ENCODE measurements around the gene STK24. TPM values are rescaled to one million over a fixed set of nuclear protein-coding genes. Genes with fewer than 3 reads are reported as not detected.

STK24 gene
- total and polyA plus RNA-seq, 10 of the 15 experiments (the other 5 are each of a cell fraction or from before 2014, with no cell fraction given), result 7.5 to 115 (median 52.9) TPM

DNA sequence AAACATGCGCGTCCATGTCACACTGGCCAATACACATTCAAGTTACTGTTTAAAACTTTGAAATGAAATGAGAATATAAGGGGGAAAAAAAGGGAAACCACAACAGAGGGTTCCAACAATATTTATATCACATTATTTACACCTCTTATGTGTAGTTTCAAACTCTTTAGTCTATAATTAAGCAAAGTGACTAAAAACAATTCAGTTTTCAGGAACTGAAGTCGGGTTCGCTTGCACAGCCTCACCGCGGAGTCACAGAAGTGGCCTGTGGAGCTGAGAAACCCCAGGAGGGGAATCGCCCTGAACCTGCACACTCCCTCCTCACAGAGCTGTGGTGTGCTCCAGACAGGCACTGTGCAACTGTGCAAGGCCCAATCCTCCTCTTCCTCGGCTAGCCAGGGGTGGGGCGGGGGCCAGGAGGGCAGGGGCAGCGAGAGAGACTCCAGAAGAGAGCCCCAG lies 75.9 kb downstream of the STK24 start (continued):
- TF ChIP-seq CTCF (IDR thresholded peaks at IDR 0.05 in 2 of 3, conservative IDR thresholded peaks at IDR 0.05 in 1 of 3; ENCODE audit: control insufficient read depth in 2 of 3, extremely low read depth in 1 of 3, insufficient read depth in 1 of 3, low read depth in 3 of 3, low read length in 3 of 3) (no peak), NR2C1 (IDR thresholded peaks at IDR 0.05) (no peak), RAD21 (IDR thresholded peaks at IDR 0.05; ENCODE audit: insufficient read depth, low read depth, low read length) (0 out of 2 replicates have a peak, but pooled peaks have one; percentile 4), POLR2AphosphoS5 (IDR thresholded peaks at IDR 0.05; ENCODE audit: low read length) (no peak), SP1 (IDR thresholded peaks at IDR 0.05; ENCODE audit: low read depth, low read length) (peak; percentile 71), GATAD2B (conservative IDR thresholded peaks at IDR 0.05; ENCODE audit: low read depth) (0 out of 2 replicates have a peak, but pooled peaks have one; percentile 64), ZBTB40 (IDR thresholded peaks at IDR 0.05; ENCODE audit: borderline replicate concordance) (no peak; the same call in 1 of the 2 replicates), POU2F2 (IDR thresholded peaks at IDR 0.05; ENCODE audit: borderline replicate concordance, low read depth, low read length) (peak; percentile 76; the same call in 2 of the 3 replicates), ZBTB4 (CRISPR knock-in tag; IDR thresholded peaks at IDR 0.05) (no peak), NR2C2 (IDR thresholded peaks at IDR 0.05; ENCODE audit: borderline replicate concordance, control insufficient read depth, insufficient read length, low read depth) (no peak), IKZF1 (conservative IDR thresholded peaks at IDR 0.05) (peak; percentile 90), RAD51 (IDR thresholded peaks at IDR 0.05) (peak; percentile 63), CREB1 (IDR thresholded peaks at IDR 0.05; ENCODE audit: low read depth) (peak; percentile 55; the same call in 1 of the 2 replicates), SUZ12 (IDR thresholded peaks at IDR 0.05; ENCODE audit: unreplicated experiment) (no peak), KLF5 (IDR thresholded peaks at IDR 0.05; ENCODE audit: partially characterized antibody) (peak; percentile 71), SREBF1 (IDR thresholded peaks at IDR 0.05; ENCODE audit: low read length) (no peak), CEBPB (IDR thresholded peaks at IDR 0.05; ENCODE audit: borderline replicate concordance in 1 of 2, low read depth in 2 of 2, low read length in 2 of 2) (peak in 1 of 2 experiments; percentile 86; a peak in 1 of 4 replicates), ZNF24 (IDR thresholded peaks at IDR 0.05) (peak; percentile 61), POLR2A (IDR thresholded peaks at IDR 0.05; ENCODE audit: low read depth, low read length) (peak; percentile 48)
- TF ChIP-seq, protein P1, sequence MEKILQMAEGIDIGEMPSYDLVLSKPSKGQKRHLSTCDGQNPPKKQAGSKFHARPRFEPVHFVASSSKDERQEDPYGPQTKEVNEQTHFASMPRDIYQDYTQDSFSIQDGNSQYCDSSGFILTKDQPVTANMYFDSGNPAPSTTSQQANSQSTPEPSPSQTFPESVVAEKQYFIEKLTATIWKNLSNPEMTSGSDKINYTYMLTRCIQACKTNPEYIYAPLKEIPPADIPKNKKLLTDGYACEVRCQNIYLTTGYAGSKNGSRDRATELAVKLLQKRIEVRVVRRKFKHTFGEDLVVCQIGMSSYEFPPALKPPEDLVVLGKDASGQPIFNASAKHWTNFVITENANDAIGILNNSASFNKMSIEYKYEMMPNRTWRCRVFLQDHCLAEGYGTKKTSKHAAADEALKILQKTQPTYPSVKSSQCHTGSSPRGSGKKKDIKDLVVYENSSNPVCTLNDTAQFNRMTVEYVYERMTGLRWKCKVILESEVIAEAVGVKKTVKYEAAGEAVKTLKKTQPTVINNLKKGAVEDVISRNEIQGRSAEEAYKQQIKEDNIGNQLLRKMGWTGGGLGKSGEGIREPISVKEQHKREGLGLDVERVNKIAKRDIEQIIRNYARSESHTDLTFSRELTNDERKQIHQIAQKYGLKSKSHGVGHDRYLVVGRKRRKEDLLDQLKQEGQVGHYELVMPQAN (conservative IDR thresholded peaks at IDR 0.05), result no peak
